ENCODE measurements around the gene CUL4A.
"Not testable (repeated sequence)": the region's sequence is repeated elsewhere in the genome, so short reads cannot be mapped to it uniquely, and the experiment has no call there.

Gene CUL4A

DNA sequence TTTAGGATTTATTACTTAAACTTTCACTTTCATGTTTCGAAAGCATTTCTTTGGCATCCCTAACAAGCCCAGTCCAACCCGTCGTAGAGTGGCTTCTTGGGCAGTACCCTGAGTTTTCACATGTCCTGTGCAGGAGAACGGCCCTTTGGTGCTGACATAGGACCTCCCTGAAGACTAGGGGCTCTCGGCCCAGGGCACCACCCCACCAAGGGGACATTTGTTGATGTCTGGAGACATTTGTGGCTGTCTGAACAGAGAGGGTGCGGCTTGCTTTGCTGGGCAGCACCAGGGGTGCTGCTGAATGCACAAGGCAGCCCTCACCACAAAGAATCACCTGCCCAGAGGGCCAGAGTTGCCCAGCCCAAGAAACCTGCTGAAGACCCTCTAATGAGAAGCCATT lies 30.6 kb downstream of the CUL4A start:
- DNase-seq, result no peak

DNA sequence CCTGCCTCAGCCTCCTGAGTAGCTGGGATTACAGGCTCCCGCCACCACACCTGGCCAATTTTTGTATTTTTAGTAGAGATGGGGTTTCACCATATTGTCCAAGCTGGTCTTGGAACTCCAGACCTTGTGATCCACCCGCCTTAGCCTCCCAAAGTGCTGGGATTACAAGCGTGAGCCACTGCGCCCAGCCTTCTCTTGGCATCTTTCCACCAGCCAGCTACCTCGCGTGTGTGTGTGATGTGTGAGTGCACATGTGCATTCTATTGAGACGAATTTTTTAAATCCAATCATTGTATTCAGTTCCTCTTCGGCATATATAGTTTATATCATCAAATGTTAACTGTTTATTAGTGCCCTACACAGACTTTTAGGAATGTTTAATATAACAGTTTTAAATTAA lies 32.2 kb downstream of the CUL4A start:
- DNase-seq, result not testable (repeated sequence)

DNA sequence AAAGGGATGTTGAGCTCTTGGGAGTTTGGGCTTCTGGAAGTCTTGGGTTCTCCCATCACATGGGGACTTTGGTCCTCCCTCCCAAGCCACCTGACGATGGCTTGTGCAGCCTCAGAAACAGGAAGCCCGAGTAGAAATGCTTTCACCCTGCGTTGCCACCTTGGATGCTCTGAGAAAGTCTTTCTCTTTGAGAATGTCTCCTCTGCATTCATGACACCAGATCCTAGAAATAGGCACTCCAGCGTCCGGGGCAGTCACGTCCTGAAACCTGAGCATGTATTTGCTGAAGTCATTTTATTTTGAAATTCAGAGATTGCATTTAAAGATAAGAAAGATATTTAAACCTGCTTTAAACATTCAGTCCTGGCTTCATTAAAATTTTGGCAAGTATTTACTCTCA lies 34.4 kb downstream of the CUL4A start:
- DNase-seq, result no peak

DNA sequence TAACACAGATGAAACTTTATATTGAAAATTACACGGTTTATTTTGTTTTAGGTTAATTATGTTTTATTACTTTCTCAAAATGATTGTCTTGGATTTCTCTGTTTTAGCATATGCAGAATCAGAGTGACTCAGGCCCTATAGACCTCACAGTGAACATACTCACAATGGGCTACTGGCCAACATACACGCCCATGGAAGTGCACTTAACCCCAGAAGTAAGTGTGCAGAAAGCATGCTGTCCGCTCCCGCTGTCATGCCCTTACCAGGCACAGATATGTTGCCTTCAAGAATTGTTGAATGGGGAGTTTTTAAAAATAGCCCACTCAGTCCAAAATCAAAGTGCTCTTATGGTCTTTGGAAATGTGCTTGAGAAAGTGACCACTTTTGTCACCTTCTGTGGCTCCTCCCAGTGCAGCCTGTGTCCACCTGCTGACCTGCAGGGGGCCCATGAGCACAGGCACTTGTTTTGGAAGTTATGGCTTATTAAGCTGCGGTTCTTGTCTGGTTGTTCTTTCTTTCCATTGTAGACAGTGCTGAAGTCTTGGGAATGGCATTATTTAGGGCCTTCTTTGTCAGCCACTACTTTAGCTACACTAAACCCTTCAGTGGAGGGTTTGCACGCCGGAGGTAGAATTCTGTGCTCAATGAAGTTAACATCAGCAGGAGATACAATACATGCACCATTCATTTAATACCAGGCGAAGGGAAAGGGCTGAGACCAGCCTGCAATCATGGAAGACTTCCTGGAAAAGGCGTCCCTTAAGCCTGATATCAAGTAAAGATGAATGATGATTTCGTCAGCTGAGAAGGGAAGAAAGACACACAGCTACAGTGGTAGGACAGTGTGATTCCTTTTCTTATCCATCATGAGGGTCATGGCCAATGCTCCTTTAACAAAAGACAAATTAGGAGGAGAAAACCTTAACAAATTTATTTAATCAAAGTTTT lies 36.7 kb downstream of the CUL4A start:
- DNase-seq, result no peak

DNA sequence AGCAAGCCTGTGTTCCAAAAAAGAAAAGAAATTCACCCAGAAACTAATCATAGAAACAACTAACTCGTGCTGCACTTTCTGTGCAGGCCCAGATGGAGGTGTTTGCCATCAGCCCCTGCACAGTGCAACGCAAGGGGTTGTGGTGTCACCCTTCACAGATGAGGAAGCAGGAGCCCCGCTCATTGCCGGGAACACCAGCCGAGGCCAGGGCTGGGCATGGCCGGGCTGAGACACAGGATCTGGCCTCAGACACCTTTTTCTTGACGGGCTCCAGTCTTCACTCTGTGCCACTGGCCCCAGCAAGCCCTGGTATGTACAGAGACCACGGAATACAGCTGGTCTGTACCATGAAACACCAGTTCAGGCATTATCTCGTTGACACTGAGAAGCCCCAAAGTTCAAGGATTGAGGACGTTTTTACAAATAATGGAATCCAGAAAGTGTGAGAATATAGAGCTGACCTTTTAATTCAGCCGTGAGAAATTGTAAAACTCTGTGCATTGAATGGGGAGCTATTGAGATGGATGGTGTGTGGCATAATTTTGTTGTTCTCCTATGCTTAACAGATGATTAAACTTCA lies 43.2 kb downstream of the CUL4A start:
- DNase-seq, result no peak

DNA sequence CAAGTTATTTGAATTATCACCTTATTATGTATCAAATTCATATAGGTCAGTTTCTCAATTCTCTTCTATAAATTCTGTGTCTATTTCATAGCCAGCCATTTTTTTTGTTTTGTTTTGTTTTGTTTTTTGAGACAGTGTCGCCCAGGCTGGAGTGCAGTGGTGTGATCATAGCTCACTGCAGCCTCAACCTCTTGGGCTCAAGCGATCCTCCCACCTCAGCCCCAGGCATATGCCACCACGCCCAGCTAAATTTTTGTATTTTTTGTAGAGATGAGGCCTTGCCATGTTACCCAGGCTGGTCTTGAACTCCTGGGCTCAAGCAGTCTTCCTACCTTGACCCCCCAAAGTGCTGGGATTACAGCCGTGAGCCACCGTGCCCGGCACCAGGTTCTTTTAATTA lies 48.5 kb downstream of the CUL4A start:
- DNase-seq, result not testable (repeated sequence)

DNA sequence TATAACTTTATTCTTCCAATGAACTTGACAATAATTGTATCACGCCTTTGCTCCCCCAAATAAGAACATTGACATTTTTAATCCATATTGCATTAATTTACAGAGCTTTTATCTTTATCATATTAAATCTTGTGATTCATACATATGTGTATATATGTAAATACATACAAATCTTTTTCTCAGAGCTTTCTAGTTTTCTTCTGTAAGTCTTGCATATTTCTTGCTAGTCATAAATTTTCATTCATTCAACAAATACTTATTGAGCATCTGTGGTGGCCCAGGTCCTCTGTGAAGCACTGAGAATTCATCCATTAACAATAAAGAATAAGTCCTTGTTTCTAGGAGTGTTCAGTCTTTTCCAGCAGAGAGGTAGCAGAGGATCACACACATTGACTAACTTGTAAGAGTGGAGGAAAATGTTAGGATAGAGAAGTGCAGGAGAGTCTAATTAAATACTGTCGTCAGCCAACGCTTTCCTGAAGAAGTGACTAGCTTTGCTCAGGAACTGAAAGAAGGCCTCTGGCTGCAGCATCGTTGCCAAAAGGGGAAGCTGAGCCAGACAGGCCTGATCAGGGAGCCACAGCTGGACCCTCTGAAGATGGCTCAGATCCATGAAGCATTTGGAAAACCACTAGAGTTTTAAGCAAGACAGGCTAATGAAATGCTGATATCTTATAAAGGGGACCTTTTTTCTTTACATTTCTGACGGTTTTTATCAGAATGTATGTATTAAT lies 49.1 kb downstream of the CUL4A start:
- no peak for DNase-seq

DNA sequence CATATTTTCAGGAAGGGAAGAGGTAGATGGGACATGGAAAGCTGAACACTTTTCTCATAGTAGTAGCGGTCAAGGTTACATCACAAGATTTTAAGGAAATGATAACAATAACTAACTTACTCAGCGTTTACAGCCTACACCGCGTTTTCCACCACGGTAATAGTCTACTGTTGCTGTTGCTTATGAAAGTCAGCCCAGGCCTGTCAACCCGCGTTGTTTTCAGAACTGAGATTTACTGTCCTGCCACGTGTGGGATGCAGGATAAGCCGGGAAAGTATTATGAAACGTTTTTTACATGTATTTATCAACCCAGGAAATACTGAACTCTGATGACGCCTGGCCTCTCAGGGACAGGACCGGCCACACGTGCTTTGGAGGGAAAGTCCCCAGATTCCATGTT lies 51.6 kb downstream of the CUL4A start:
- DNase-seq, result no peak

DNA sequence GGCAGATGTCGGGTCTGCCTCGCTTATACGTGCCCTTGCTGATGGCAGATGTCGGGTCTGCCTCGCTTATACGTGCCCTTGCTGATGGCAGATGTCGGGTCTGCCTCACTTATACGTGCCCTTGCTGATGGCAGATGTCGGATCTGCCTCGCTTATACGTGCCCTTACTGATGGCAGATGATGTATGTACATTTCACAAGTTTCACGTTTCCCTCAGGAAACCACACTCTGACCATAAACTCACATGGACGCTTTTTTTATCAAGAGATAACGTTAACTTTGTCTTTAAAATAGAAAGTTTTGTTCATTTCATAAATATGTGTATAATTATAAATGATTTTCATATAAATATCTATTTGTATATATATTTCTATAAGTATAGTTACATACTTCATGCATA lies 53.6 kb downstream of the CUL4A start:
- not testable (repeated sequence) for DNase-seq

DNA sequence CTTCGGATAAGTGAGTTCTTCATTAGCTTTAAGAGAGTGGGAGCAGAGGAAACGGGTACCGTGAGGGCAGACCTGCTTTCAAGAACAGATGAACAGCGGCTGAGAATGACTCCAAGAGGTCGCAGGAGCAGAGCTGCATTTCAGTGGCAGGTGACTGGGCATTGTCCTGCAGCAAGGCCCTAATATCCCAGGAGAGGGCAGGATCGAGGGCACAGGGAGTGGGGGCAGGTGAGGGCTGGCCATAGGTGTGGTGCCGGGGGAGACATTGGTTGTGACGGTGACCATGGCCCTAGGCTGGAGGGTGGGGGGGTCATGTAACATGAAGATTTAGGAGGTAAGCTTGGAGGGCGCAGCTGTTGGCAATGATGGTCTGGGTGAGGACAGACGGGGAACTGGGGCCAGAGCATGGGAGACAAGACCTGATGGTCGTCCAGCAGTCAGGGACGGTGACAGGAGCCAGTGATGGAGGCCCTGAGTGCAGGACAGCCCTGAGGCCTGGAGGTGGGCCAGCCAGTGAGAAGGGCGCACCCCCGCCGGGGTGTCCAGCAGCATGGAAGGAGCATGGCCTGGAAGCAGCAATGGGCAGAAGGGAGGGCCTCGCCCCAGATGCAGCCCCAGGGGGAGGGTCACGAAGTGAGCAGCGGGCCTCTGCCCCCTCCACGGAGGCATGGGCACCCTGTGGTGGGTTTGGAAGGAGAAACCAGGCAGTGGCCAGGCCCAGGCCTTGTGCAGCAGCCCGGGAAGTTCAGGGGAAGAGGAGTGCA lies 58.4 kb downstream of the CUL4A start:
- no peak for DNase-seq

DNA sequence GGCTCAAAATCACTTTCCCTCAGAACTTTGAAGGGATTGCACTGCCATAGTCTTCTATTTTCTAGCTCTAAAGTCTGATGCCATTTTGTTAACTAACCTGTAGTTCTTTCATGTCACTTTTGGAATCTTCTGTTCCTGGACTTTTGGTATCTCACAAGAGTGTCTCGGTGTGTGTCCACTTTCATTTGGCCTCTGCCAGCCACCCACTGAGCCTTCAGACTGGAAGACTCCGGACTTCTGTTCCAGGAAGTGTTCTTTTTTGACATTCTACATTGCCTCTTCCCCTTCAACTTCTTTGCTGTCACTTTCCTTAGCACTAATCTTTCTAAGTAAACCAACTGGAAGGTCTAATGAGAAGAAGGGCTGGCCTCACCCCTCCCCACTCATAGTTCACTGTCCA lies 62.6 kb downstream of the CUL4A start:
- DNase-seq, result no peak

DNA sequence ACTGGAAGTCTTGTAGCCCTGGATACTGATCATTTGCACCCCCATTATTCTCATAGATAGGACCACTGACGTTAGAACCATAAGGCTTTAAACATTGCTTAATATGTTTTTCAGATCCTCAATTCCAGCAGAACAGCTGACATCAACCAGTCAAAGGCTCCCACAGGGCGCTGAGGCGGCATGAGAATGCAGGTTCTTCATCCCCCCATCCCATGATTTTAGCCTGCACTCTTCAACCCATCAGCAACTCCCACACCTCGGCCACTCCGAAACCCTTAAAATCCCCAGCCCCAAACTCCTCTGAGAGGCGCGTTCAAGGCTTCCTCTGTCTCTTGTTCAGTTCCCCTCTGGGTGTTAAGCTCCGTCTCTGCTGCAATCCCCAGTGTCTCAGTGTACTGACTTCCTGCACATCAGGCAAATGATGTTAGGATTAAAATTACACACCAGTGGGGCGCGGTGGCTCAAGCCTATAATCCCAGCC lies 63.3 kb downstream of the CUL4A start:
- DNase-seq, result no peak

DNA sequence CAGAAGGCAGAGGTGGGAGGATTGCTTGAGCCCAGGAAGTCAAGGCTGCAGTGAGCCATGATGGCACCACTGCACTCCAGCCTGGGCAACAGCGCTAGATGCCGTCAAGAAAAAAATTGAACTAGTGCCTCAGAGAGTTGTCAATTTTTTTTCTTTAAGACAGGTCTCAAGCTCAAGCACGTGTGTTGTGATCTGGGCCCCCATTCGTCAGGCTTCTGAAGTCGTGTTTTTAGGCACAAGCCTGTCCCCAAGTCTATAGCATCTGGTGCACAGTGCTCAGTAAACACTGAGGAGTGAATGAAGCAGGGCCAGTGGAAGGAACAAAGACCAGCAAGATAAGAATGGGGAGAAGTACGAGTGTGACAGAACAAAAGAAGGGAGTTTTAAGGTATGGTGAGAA lies 63.9 kb downstream of the CUL4A start:
- no peak for DNase-seq

DNA sequence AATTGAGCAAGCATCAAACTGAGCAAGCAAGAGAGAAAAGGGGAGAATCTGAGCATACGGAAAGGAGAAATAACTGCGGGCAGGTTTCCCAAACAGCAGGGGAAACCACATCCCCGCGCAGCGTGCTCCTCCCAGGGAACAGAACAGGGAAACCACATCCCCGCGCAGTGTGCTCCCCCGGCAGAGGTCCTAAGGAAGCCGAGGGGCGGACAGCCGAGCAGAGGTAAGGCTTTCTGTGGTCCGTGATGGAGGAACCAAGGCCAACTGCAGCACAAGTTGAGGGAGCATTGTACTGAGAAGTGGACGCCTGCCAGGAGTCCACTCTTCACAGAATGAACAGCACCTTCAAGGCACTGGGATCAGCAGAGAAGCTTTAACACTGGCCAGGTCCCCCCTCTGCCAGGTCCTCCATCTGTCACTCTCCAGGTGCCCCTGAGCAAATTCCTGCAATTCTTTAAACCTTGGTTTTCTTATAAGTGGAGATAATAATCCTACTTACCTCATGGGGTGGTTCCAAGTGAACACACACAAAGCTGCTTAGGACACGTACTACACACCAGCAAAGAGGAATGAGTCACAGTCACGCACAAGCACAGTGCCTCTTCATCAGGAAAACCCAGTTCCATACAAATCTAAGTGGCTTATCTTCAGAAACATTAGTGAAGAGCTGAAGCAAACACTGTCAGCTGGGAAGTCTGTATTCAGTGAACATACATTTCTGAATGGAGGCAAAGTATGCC lies 64.6 kb downstream of the CUL4A start:
- DNase-seq, result no peak

DNA sequence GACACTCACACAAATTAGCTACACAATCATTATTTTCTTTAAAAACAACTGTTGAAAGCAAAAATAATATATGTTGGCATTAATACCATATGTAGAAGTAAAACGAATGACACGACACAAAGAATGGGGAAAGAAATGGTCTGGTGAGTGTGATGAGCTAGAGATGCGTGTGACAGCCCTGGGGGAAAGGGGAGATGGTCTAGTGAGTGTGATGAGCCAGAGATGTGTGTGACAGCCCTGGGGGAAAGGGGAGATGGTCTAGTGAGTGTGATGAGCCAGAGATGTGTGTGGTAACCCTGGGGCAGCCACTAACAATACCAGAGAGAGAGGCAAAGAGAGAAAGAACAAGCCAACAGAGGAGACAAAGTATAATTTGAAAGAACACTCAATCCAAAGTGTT lies 65.3 kb downstream of the CUL4A start:
- no peak for DNase-seq

DNA sequence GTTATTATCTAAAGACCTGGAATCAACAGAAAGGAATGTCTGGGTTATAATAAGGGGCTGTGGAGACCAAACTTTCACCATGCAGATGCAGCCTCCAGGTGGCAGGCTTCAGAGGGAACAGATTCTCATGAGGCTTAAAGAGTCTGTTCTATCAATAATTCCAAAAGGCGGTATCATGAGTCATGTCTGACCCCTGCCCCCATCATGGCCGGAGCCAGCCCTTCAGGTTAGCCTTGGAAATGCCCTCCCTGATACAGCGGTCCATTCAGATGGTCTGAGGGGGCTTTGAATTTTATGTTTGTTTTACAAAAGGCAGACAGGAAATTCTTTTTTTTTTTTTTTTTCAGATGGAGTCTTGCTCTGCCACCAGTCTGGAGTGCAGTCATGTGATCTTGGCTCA lies 66.0 kb downstream of the CUL4A start:
- no peak for DNase-seq

DNA sequence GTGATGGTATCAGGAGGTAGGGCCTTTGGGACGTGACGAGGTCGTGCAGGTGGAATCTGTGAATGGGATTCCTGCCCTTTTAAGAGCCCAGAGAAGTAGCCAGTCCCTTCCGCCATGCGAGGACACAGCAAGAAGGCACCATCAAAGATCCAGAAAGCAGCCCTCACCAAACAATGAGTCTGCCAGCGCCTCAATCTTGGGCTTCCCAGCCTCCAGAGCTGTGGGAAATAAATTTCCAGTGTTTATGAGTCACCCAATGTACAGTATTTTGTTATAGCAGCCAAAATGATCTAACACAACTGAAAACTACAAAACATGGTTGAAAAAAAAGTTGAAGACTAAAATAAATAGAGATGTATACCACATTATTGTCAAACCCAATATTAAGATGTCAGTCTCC lies 70.7 kb downstream of the CUL4A start:
- no peak for DNase-seq

DNA sequence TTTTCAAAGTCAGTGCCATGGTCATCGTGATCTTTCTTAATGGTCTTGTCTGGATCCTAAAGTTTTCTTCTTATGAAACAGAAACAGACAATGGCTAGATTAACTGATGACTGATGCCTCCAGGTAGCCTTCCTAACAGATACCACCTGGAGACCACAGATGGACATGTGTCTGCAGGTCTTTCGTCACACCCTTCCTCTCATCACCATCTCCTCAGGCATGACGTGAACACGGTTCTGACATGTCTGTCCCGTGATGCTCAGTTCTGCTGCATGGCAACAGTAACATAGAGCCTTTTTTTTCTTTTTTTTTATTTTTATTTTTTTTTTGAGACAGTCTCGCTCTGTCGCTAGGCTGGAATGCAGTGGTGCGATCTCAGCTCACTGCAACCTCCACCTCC lies 74.5 kb downstream of the CUL4A start:
- no peak for DNase-seq

DNA sequence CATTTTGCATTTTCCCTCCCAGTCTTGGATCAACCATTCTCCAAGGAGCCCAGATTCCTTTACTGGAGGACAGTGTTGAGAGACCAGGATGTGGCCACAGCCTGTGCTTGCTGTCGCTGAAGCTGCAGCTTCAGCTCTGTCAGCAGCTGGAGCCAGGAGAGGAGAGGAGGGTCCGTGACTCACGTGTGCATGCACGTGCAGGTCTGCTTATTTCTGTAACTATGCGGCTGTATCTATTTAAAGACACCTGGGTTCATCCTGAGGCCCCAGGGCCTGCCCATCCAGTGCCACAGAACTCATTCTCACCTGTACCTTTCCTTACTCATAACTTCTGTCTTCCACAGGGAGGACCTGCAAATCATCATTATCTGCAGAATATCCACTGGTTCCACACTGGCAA lies 79.5 kb downstream of the CUL4A start:
- no peak for DNase-seq

DNA sequence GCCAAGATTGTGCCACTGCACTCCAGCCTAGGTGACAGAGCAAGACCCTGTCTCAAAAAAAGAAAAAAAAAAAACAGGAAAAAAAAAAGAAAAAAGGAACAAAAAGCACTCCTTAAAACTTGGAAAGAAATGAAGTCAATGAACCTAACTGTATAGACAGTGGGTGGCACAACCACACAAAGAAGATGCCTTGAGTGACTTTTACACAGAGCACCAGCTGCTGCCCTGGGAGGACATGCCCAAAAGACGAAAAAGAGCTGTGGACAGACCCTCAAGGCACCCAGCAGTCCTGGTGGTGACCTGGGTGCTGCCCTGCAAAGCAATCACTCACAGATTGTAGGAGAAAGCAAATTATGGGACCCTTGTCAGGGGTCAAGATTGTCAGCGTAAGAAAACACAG lies 81.7 kb downstream of the CUL4A start:
- DNase-seq, result no peak

DNA sequence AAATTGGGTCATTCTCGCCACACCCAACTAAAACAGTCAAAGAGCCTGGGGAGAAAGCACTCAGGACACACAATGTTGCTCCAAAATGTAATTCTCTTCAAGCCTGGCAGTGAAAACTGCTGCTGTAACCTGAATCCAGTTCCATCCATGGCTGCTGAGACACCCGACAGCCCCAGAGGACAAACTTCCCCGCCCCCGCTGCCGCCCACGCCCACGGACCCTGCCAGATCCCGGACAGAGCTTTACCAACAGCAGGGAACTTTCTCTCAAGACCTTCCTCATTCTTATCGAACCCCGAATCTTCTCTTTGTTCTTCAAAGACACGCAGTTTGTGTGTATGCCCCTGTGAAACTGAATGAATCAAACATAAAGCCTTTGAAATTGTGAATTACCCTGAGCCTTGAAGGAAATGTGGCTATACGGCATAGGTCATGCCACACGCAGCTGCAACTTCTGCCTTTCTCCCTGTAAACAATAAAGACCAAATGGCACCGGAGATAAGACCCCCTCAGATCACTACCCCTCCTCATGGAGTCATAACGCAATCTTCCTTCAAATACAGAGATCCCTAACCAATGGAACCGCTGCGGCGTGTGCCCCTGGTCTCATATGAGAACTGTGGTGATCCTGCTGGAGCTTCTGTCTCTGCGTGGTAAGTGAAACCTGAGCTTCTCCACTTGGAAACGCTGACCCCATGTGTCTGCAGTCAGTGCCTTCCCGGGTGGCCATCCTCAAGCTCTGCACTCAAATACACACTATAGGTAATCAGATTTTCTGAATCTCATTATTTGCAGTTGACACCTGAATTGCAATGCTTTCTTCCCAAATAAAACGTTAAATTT lies 82.8 kb downstream of the CUL4A start:
- DNase-seq, result no peak

Data from NCI-H526 treated with DMSO at 0.1 percent for 48 hours (cell line).